UCSD-AML1 (cell line): ENCODE data around the gene ENPP3.

ENCODE experiments used
- DNase-seq: peaks from one replicate; lab custom pipeline; 2025; ENCODE audit not compliant: unreplicated experiment; lab: John Stamatoyannopoulos, UW

Gene ENPP3

GRCh38 chr6:131762984-131763383, 125.9 kb downstream of the ENPP3 start:
- DNase-seq = no peak

DNA sequence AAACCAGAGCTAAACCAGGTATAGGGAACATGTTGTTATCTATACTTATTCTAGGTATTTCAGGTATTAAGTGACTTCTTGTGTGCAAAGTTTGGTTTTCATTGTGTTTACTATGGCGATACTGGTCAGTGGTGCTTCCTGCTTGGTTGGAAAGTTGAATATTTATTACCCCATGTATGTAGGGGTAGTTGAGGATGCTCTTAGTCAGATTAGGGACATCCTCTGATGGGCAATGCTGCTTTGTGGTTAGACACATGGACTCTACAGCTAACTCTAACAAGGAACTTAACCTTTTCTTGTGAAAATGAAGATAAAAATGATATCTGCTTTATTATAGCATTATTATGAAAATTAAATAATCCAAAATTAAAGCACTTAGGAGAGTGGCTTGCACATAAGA, 126.6 kb downstream of the ENPP3 start:
- no peak for DNase-seq

DNA sequence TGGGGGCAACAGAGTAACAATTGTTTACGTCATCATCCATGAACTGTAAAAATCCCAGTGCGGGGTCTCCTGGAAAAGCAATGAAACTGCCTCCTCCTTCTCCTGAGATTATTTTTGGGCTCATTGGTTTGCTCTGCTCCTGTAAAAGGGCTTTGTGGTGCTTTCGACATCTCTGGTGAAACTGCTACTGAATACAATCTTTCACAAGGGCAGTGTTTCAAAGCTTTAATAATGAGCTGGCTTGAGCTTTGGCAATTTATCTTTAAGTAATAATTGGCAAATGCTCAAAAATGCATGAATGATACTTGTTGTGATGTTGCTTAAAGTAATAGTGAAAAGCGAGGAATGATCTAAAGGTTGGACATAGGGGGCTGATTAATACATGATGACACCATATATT, 127.2 kb downstream of the ENPP3 start:
- DNase-seq = no peak

DNA sequence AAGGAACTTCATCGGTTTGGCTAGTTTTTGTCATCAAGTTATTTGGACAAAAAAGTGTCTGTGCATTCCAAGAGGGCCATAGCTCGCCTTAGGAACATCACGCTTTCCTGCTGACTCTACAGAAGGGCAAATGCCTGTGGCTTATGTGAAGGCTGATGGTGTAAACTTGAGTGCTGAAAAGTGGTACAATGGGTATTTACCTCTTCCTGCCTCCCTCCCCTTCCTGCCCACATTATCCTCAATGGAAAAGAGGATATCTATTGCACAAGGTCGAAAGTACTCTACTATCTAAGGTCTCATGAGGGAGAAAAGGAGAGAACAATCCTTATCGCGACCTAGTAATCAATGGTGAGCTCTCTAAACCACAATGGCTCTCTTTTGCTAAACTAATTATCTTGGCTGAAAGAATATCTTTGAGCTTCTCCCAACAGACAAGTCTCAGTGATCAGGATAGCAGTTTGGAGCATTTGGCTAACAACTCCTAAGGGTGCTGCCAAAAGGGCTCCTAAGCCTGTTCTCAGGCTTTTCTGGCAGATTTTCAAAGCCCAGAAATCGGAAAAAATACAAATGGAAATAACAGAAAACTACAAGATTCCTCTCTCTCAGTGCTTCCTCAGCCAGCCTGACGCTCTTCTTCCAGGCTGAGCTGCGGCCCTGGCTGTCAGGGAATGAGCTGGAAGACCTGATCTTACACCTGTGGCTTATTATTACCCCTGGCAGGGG, 128.1 kb downstream of the ENPP3 start:
- DNase-seq = no peak

DNA sequence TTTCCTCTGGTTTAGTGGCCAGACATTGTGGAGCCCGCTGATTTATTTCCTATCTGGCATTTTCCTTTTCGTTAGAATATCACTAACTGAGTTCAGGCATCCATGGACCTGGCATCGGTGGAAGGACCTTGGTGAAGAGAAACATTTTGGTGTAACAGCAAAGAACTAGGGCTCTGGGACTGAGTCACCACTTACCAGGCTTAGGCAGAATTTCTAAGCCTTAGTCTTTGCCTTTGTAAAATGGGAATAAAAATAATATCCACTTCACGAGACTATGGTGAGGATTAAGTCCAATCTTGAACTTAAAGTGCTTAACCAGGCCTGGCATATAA, 128.7 kb downstream of the ENPP3 start:
- DNase-seq = no peak

DNA sequence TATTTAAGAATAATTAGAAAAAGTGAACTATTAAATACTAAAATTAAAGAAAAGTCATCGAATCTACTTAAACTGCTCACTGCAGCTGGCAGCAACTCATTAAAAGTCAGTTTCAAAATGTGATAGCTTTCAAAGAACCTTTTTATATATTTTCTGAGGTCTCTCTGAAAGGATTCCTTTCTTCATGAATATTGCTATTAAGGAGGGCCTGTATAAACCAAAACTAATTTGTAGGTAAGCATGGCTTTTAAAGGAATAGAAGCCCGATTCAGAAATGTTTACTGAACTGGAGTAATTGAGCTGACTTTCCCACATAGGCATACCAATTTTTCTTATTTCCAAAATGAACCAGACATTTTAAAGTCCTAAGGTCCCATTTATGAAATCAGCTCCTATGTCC, 129.5 kb downstream of the ENPP3 start:
- no peak for DNase-seq

- no peak for DNase-seq
These were observed 131.9 kb downstream of the ENPP3 start for GRCh38 chr6:131768964-131769363.

- no peak for DNase-seq
These were observed 132.5 kb downstream of the ENPP3 start for GRCh38 chr6:131769385-131770141.

GRCh38 chr6:131770776-131771175, 133.7 kb downstream of the ENPP3 start:
- no peak for DNase-seq

DNA sequence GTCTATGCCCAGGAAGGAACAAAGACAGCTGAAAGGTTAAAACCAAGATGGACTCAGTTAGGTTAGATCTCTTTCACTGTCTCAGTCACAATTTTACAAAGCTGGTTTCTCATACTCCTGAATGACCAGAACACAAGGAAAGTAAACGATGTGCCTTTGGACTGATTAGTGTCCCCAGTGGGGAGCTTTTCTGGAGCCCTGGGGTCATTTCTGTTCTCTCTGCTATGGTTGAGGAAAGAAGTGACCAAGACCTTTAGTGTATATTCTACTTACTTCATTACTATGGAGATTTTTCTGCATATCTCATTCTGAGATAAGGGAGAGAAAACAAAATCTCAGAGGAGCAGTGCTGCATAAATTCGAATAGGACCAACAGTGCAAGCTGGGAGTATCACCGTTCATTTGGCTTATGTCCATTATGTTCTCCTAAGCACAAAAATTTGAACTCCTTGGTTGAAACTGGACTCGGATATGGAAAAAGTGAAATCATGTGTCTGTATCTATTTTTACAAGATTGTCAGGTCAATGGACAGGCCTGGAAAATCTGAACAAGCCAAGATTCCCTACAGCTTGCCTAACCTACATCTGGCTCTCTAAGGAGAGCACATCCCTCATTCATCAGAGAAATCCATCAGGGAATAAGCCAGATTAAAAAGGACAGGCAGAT, 136.3 kb downstream of the ENPP3 start:
- DNase-seq = no peak

GRCh38 chr6:131775886-131776285, 138.8 kb downstream of the ENPP3 start:
- DNase-seq = no peak

- DNase-seq = no peak
These were observed 139.9 kb downstream of the ENPP3 start for GRCh38 chr6:131776985-131777384.

DNA sequence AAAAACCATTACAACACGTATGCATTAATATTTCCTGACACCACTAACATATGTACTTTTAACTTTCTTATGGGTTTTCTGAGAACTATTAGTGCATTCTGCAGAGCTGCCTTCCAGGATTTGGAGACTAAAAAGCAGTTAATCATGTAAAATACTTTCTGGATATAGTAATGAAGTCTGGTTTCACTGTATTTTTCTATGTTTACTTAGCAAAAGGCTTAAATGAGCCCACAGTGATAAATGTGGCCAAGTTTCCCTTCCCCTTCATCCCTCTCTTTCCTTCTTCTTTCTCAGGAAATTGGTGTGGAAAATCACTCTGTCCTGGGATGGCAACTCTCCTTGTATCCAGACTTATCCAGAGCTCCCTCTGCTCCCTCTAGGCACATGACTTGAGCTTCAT, 141.1 kb downstream of the ENPP3 start:
- no peak for DNase-seq

GRCh38 chr6:131779304-131779703, 142.2 kb downstream of the ENPP3 start:
- DNase-seq = no peak

- no peak for DNase-seq
These were observed 143.5 kb downstream of the ENPP3 start for GRCh38 chr6:131780600-131780999.

DNA sequence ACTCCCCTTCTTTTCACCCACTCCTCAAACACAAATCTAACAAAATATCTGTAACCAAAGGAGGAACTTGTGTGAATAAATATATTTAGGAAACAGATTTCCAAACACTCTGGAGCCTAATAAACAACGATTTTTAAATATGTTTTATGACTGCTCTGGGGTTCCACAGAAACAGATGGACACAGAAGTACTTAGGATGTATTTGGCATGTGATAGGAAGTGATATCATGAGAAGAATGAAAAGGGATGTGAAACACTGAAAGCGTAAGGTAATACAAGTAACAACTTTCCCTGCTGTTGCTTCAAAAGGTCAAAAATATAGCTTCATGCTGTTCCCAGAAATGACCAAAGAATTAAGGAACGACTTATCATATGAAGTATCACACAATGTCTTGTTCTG, 144.6 kb downstream of the ENPP3 start:
- no peak for DNase-seq

GRCh38 chr6:131782764-131783163, 145.7 kb downstream of the ENPP3 start:
- DNase-seq = no peak

GRCh38 chr6:131784561-131784960, 147.5 kb downstream of the ENPP3 start:
- no peak for DNase-seq

DNA sequence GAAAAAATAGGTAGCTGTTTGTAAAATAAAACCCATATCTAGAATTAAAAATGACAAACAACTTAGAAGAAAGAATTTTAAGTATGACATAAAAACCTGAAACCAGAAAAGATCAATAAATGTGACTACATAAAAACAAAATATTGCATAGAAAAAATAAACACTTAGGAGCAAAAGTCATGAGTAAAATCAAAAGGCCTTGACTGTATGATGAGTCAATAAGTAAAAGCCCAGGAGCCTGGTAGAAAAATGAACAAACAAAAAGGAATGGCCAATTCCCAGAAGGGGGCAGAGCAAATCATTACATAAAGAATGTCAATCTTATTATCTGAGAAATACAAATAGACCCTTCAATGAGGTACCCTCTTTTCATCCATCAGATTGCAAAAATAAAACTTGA, 150.0 kb downstream of the ENPP3 start:
- DNase-seq = no peak

GRCh38 chr6:131787766-131788712, 150.9 kb downstream of the ENPP3 start:
- DNase-seq = no peak

- DNase-seq = no peak
These were observed 152.1 kb downstream of the ENPP3 start for GRCh38 chr6:131789219-131789618.
